Gastroesophageal sphincter (tissue), 3 donors: Measurements from ENCODE around the gene MDH1B.

Source experiments
- CTCF ChIP-seq, 4 experiments: fragments of 200-600 bp in 2 of 4; fragments of 450-650 bp in 2 of 4; sonication (generic) in 1 of 4; IDR thresholded peaks; one replicate each; pipeline ENCODE4 v1.5.1; 2017 to 2019; ENCODE audit warnings: antibody characterized with exemption in 4 of 4, mild to moderate bottlenecking in 2 of 4, moderate library complexity in 2 of 4
- POLR2A ChIP-seq, 2 donors: fragments of 450-650 bp; IDR thresholded peaks; one replicate each; pipeline ENCODE4 v1.6.1; 2017; ENCODE audit warnings: antibody characterized with exemption in 2 of 2, mild to moderate bottlenecking in 2 of 2, moderate library complexity in 1 of 2

- no peak for TF ChIP-seq POLR2A (IDR thresholded peaks at IDR 0.05)
- no peak for TF ChIP-seq CTCF (IDR thresholded peaks at IDR 0.05)
These were observed 56.8 kb downstream of the MDH1B start for GRCh38 chr2:206708286-206708685.
